Fibroblast of pulmonary artery (primary cell): ENCODE measurements around the gene TMEM107.

Experiments used
- DNase-seq: peaks from one replicate; pipeline ENCODE4 v3.0.0-alpha.2; 2010; ENCODE audit warnings: low read depth
- H3K4me3 ChIP-seq: replicated peaks from 2 replicates; pipeline ENCODE4 v1.5.1; 2011; ENCODE audit warnings: low read depth, mild to moderate bottlenecking, control low read depth, low read length, moderate library complexity
- TF ChIP-seq, protein P1 (sequence below): IDR thresholded peaks from 2 replicates; pipeline ENCODE4 v1.5.1; 2011; ENCODE audit warnings: mild to moderate bottlenecking, control low read depth, low read length, inconsistent platforms; ENCODE audit errors: missing control alignments

Gene TMEM107

DNA sequence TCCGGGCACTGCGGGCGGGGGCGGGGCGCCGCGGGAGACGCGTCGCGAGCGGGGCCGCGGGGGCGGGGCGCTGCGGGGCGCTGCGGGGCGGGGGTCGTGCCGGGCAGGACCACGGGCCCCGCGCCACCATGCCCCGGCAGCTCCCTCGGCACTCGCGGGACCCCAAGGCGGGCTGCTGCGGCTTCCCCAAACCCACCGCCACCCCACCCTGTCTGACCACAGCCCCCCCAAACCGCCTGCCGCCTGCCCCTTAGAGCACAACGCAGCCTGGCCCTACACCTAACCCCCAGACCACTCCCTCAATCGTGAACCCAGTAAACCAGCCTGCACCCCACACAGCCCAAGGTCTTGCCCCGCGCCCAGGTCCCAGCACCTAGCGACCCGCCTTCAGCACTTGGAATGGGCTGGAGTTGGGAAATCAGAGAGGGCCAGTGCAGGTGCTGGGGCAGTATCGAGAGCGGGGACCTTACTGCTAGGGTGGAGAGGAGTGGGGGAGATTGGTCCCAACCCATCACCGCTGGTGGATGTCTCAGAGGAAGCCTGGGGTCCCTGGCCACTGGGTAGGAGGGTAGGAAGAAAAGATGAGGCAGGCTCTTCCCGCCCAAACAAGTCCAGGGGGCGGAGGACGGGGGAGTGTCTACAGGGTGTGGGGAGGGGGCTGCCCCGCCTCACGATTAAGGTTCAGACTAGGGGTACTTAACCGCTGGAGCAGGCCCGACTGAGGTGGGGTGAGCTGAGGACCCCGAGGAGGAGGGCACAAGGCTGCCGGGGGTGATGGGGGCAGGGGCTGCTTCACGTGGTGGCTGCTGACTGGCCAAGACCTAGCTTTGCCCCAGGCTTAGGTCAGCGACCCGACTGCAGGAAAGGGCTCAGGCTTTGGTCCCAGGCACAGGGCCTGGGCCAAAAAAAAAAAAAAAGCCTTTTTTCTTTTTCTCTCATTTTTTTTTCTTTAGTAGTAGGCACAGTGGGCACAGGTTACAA is 12.9 kb downstream of the TMEM107 start:
- DNase-seq: no peak
- TF ChIP-seq, protein P1, sequence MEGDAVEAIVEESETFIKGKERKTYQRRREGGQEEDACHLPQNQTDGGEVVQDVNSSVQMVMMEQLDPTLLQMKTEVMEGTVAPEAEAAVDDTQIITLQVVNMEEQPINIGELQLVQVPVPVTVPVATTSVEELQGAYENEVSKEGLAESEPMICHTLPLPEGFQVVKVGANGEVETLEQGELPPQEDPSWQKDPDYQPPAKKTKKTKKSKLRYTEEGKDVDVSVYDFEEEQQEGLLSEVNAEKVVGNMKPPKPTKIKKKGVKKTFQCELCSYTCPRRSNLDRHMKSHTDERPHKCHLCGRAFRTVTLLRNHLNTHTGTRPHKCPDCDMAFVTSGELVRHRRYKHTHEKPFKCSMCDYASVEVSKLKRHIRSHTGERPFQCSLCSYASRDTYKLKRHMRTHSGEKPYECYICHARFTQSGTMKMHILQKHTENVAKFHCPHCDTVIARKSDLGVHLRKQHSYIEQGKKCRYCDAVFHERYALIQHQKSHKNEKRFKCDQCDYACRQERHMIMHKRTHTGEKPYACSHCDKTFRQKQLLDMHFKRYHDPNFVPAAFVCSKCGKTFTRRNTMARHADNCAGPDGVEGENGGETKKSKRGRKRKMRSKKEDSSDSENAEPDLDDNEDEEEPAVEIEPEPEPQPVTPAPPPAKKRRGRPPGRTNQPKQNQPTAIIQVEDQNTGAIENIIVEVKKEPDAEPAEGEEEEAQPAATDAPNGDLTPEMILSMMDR: no peak
- H3K4me3 ChIP-seq: peak overlapping the region; percentile 53

DNA sequence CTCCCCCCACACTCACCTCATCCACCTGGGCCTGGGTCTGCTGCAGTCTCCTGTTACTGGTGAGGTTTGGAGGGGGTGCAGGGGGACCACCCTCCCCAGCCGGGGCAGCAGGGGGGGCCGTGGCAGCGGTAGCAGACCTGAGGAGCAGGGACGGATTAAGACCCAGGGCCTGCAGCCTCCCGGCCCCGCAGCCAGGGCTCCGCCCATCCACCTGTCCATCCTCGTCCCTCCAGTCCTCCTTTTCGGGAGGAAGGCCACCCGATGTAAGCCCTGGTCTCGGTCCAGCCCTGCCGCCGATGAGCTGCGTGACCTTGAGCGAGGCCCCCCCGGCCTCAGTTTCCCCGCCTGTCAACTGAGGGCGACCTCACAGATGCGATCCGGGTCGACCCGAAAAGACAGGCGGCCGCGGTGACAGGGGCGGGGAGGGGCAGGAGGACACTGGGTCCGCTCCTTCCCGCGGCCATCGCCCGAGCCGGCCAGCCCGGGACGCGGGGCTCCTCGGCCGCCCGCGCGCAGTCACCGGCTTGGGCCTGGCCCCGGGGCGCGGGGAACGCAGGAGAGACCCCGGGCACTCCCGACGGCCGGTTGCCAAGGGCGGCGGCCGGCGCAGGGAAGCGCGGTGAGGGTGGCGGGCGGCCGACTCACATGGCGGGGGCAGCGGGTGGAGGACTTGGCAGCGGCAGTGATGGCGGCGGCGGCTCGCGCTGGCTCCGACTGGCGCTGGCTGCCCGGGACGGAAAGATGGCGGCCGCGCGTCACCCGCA is 13.8 kb downstream of the TMEM107 start, which contains the start of gene VAMP2:
Gene VAMP2, minus strand, starts transcription at position 716 of the 764 bp plus-strand sequence. Its CDS starts 69 bp downstream, at position 647.
- TF ChIP-seq, protein P1: no peak
- peak within 1 kb of the TSS; percentile 88 for H3K4me3 ChIP-seq
- peak; percentile 70 for DNase-seq

DNA sequence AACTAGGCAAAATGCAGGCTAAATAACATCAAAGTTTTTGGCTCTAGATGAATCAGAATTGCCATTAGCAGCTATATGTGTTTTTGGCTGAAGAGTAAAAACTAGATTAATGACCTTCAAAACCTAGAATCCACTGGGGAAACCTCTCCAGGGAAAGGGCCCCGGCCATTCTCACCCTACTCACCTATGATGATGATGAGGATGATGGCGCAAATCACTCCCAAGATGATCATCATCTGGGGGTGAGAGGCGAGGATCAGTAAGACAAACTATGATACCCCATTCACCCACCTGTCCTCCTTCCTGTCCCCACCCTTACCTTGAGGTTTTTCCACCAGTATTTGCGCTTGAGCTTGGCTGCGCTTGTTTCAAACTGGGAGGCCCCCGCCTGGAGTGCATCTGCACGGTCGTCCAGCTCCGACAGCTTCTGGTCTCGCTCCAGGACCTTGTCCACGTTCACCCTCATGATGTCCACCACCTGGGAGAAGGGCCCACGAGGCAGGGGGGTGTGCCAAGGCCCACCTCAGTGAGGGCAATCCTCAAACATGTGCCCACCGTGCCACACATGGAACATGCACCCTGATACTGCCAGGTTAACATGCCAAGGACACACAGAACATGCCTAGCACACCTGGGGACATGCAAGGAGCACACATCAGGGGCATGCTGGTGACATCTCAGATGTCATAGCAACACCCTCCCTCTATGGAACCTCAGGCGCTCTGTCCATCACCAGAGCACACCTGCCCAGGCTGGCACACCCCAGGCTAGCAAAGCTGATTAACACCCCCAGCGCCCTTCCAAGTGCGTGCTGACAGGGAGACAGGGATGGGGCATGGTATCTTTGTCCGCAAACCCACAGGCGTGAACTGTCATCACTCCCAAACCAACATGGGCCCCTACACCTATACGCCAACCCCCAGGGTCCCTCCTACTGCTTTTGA is 14.6 kb downstream of the TMEM107 start:
- TF ChIP-seq, protein P1: no peak
- no peak for DNase-seq
- H3K4me3 ChIP-seq: peak overlapping the region; percentile 88

DNA sequence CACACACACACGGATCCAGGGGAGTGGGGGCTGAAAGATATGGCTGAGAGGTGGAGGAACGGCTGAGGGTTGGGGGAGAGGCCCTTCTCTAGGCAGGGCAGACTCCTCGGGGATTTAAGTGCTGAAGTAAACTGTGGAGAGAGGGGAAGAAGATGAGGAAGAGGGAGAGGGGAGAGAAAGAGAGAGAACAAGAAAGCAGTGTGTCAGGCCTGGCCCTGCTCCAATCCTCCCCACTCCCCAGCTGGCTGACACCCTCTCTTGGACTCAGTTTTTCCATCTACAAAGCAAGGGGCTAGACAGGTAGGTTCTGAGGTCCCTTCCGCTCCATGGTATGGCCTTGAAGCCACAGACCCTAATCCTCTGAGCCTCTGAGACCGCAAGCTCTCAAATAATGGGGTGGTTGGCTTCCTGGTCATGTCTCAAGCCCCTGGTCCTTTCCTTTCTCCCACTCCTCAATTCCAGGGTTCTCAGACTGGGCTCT is 15.4 kb downstream of the TMEM107 start:
- no peak for DNase-seq
- peak overlapping the region; percentile 12 for H3K4me3 ChIP-seq
- TF ChIP-seq, protein P1: no peak

DNA sequence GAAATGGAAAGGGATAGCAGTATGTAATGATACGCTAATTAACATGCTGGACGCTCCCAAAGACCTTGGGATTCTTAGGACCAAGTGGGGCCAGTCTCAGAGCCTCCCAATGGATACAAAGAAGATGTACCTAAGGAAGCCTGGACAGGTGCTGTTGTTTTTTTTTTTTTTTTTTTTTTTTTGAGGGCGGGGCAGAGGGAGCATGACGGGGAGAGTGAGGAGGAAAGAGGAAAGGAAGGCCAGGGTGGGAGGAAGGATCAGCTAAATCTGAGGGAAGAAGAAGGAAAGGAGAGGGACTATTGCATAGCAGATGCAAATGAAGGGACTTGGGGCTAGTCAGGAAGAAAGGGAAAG is 16.0 kb downstream of the TMEM107 start:
- DNase-seq: no peak
- TF ChIP-seq, protein P1: no peak
- no peak overlapping the region for H3K4me3 ChIP-seq
